Heart right ventricle (tissue), 16 donors: ENCODE data around the gene HES3. TPM values are rescaled to one million over a fixed set of nuclear protein-coding genes. Genes with fewer than 3 reads are reported as not detected.

Experiments used
- ATAC-seq, 8 donors: fragments of 200-7000 bp; cut with Tn5 transposase; one replicate each; pipeline ENCODE4 v1.9.1; 2020; ENCODE audit warnings: mild to moderate bottlenecking in 8 of 8, moderate library complexity in 8 of 8, moderate number of reproducible peaks in 1 of 8
- DNase-seq, 2 donors: peaks; one replicate each; pipeline ENCODE4 v3.0.0-alpha.2; 2020
- H3K27ac ChIP-seq, 10 donors: fragments of 200-600 bp; sonication (generic) in 2 of 10; one replicate each; pipeline versions ENCODE4 v1.5.0 to v1.8.0; 2020 to 2022; ENCODE audit warnings: mild to moderate bottlenecking in 3 of 10
- H3K27me3 ChIP-seq, 7 donors: fragments of 200-600 bp; one replicate each; pipeline ENCODE4 v1.8.0; 2021 to 2022; ENCODE audit warnings: mild to moderate bottlenecking in 2 of 7
- H3K36me3 ChIP-seq, 9 donors: fragments of 200-600 bp; sonication (generic) in 1 of 9; one replicate each; pipeline versions ENCODE4 v1.5.0 to v1.8.0; 2020 to 2022; ENCODE audit warnings: mild to moderate bottlenecking in 2 of 9
- H3K4me1 ChIP-seq, 9 donors: fragments of 200-600 bp; sonication (generic) in 1 of 9; one replicate each; pipeline versions ENCODE4 v1.5.0 to v1.8.0; 2020 to 2022; ENCODE audit warnings: mild to moderate bottlenecking in 4 of 9
- H3K4me3 ChIP-seq, 10 donors: fragments of 200-600 bp; sonication (generic) in 2 of 10; one replicate each; pipeline versions ENCODE4 v1.5.0 to v1.8.0; 2020 to 2022; ENCODE audit warnings: mild to moderate bottlenecking in 7 of 10, moderate library complexity in 2 of 10
- H3K9me3 ChIP-seq, 11 donors: fragments of 200-600 bp in 10 of 11; sonication (generic) in 2 of 11; one replicate each; pipeline versions ENCODE4 v1.5.0 to v1.8.0; 2013 to 2022; ENCODE audit warnings: mild to moderate bottlenecking in 2 of 11, control low read depth in 1 of 11, moderate library complexity in 1 of 11
- WGBS, 2 donors: extraction: QIAGEN DNeasy Blood & Tissue Kit; methylation state at CpG; one replicate each; pipeline ENCODE4 v1.1.7; 2013; ENCODE audit warnings: inconsistent platforms in 1 of 2; 5-methylcytosine and 5-hydroxymethylcytosine counted together
- intact Hi-C, 10 donors: fragments of 100-400 bp; cut with DNase I; formaldehyde crosslinking; loops; one replicate each; pipeline versions ENCODE4 v1.11.1 to v1.14.2; 2022
- polyA plus RNA-seq, 2 donors: library from polyadenylated mRNA; stranded (reverse); fragments of 200-250 nt; gene quantifications; one replicate each; pipeline ENCODE4 v1.2.3, GENCODE V29; 2013
- total RNA-seq, 10 donors: library from RNA; stranded (reverse); fragmentation: NEBNext Ultra II Directional in 3 of 10; extraction: Animal tissue kit (Norgen Biotek cat#: 25700) in 3 of 10; gene quantifications; one replicate each; pipeline versions ENCODE4 v1.2.1 to v1.2.4, GENCODE V29; 2021 to 2023
- TF ChIP-seq, protein P1 (sequence below), 9 donors: fragments of 200-600 bp; sonication (generic) in 2 of 9; IDR thresholded peaks; one replicate each; pipeline versions ENCODE4 v1.5.0 to v1.8.0; 2021 to 2022; ENCODE audit warnings: antibody characterized with exemption in 9 of 9, mild to moderate bottlenecking in 5 of 9, moderate library complexity in 1 of 9
- donor health status: Arrhythmogenic right ventricular cardiomyopathy.
- donor health status: ischemic (EF 13 %, LVEDD 7.1; RV severe dilation, severe dysfunction).
- donor health status: healthy with polysubstance abuse.
- donor health status: DM: no; HTN: yes; CAD: no.
- donor health status: DM: no; HTN: no; CAD: no.
- donor health status: ischemic (EF 25% LVEDD 6.9; RV normal size, moderate dysfunction).
- donor health status: ischemic (EF 25% LVEDD 5.7; RV mildly dilated, moderate dysfunction).
- donor health status: healthy.
- donor health status: DM: yes; HTN: yes; CAD: no.
- donor health status: Ischemic cardiomyopathy.
- donor health status: ischemic (EF 35%, LVEDD 5.7; RV mildly dilated, moderate dysfunction).
- donor health status: nonischemic (EF 11% LVEDD 7.7; RV severe dilation, severe dysfunction).
- donor health status: DM: yes; HTN: yes; CAD: no.
- donor health status: PGD.
- donor health status: ischemic (EF 29% LVEDD 5.4; RV normal size, mild dysfunction).
- donor health status: nonischemic (EF 23%, LVEDD 6.1; RV moderate dilation, normal function).

The HES3 gene
- total and polyA plus RNA-seq, 12 donors = not detected

DNA sequence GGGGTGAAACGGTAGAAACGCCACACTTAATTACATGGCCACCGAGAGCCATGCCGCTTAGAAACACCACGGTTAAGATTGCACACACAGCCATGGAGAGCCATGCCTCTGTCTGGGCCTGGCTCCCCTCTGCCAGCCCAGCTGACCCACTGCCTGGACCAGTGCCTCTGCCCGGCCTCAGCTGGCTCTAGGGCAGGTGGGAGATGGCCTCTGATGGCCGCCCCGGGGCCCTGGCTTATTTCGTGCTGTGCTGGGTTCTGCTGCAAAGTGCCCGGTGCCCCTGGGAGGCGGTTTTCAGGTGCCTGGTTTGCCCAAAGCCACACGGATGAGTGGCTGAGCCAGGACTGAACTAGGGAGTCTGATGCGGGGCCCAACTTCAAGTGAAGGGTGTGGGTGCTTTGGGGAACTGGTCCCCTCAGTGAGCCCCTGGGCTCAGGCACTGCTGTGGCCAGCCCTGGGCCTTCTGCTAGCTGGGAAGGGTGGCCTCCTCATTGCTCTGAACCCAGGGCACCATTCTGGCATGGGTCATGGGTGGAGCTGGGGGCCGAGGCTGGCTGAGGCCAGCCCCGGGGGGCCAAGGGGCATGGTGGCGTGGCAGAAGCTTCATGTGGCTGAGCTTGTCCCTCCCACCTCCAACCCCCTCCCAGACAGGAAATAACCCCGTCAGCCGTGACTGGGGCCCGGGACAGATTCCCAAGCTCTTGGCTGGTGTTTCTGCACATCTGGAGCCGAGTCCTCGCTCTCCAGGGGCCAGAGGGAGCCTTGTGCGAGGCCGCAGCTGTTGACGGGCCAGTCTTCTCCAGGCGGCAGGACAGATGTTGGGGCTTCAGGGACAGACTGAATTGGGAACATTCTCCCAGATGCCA lies 18.8 kb downstream of the HES3 start:
- WGBS, 2 donors = 65 to 67% methylated on average over 25 of the region's 25 CpGs
- ATAC-seq (peak; percentile 43 to 81 (median 61)), DNase-seq (peak; percentile 76 to 83)
- H3K36me3 ChIP-seq = no peaks in the 10 kb centered on the region
- H3K27ac ChIP-seq = peak overlapping the region in 8 of 10 donors; percentile 40 to 83 (median 56)
- intact Hi-C loops = loop anchor here in 1 of 10 donors (5.0 kb wide), 1 partner anchor 70 kb away; no protein-coding TSS in a partner anchor
- H3K4me3 ChIP-seq = no peak overlapping the region
- H3K27me3 ChIP-seq = peaks cover 0 to 44% (median 32%) of the 10 kb centered on the region in 7 donors
- no peaks in the 10 kb centered on the region for H3K9me3 ChIP-seq
- TF ChIP-seq, protein P1, sequence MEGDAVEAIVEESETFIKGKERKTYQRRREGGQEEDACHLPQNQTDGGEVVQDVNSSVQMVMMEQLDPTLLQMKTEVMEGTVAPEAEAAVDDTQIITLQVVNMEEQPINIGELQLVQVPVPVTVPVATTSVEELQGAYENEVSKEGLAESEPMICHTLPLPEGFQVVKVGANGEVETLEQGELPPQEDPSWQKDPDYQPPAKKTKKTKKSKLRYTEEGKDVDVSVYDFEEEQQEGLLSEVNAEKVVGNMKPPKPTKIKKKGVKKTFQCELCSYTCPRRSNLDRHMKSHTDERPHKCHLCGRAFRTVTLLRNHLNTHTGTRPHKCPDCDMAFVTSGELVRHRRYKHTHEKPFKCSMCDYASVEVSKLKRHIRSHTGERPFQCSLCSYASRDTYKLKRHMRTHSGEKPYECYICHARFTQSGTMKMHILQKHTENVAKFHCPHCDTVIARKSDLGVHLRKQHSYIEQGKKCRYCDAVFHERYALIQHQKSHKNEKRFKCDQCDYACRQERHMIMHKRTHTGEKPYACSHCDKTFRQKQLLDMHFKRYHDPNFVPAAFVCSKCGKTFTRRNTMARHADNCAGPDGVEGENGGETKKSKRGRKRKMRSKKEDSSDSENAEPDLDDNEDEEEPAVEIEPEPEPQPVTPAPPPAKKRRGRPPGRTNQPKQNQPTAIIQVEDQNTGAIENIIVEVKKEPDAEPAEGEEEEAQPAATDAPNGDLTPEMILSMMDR (IDR thresholded peaks at IDR 0.05) = no peak
- peaks cover 14 to 45% (median 36%) of the 10 kb centered on the region in 9 donors for H3K4me1 ChIP-seq

DNA sequence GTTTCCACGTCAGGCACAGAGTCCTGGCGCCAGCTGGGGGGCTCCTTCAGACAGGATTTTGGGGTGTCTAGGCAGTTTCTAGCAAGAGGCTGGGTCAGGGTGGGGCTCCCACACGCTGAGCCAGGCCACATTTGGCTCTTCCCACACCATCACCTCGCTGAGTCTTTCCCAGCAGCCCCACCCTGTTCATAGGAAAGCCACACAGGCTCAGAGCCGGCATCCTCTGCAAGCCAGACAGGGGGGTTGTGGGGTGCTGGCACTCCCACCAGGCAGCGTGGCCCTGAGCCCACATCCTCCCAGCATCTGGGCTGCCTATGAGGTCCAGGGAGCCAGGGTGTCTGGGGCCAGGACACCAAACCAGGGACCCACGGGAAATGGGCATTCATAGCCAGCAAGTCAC lies 19.7 kb downstream of the HES3 start:
- intact Hi-C loops = loop anchor here in 1 of 10 donors (5.0 kb wide), 1 partner anchor 69 kb away; no protein-coding TSS in a partner anchor
- ATAC-seq (peak in 1 of 8 donors; percentile 16), DNase-seq (no peak)
- Histone ChIP-seq H3K27ac (peak overlapping the region in 3 of 10 donors; percentile 15 to 83 (median 57)), H3K27me3 (peaks cover 0 to 39% (median 26%) of the 10 kb centered on the region in 7 donors), H3K36me3 (no peaks in the 10 kb centered on the region), H3K4me3 (no peak overlapping the region), H3K9me3 (no peaks in the 10 kb centered on the region), H3K4me1 (peaks cover 14 to 45% (median 36%) of the 10 kb centered on the region in 9 donors)
- 75% methylated on average over 7 of the region's 7 CpGs for WGBS, 2 donors
- TF ChIP-seq, protein P1 (IDR thresholded peaks at IDR 0.05) = no peak

DNA sequence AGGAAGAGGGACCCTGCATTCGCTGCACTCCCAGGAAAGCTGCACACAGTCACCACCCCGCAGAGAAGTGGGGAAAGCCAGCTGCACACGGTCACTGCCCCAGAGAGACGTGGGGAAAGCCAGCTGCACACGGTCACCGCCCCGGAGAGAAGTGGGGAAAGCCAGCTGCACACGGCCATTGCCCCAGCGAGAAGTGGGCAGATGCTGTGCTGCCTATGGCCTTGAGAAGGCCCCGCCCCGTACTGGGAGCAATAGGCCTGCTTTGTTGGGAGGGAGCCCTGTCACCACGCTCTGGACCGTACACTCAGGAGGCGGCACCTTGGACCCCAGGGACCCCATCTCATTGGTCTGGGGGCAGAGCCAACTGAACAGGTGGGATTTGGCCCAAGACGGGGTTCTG lies 21.2 kb downstream of the HES3 start:
- Histone ChIP-seq H3K9me3 (no peaks in the 10 kb centered on the region), H3K36me3 (no peaks in the 10 kb centered on the region), H3K27me3 (peaks cover 0 to 26% (median 13%) of the 10 kb centered on the region in 7 donors), H3K4me3 (no peak overlapping the region), H3K27ac (no peak overlapping the region), H3K4me1 (peaks cover 9 to 35% (median 29%) of the 10 kb centered on the region in 9 donors)
- TF ChIP-seq, protein P1 (IDR thresholded peaks at IDR 0.05) = no peak
- no peak for ATAC-seq
- 91 to 96% methylated on average over 15 of the region's 15 CpGs for WGBS, 2 donors
- DNase-seq = no peak
- intact Hi-C loops = no loop called here

DNA sequence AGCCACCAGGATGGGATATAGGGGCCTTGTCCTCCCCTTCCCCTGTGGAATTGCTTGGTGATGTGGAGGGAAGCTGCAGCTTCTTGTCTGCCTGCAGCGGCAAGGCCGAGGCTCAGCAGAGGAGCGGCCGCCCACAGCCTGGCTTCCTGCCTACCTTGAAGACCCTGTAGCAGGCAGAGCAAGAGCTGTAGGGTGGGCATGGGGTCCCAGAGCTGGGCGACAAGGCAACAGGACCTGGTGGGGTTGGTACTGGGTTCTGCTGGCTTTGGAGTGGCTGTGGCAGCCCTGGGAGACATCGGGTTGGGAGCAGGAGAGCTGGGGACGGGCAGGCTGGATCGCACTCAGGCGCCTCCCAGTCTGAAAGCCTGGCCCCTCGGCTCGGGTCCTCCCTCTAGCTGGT lies 22.7 kb downstream of the HES3 start:
- Histone ChIP-seq H3K4me1 (peaks cover 8 to 39% (median 19%) of the 10 kb centered on the region in 9 donors), H3K36me3 (no peaks in the 10 kb centered on the region), H3K4me3 (no peak overlapping the region), H3K9me3 (no peaks in the 10 kb centered on the region), H3K27me3 (peaks cover 0 to 15% (median 9%) of the 10 kb centered on the region in 7 donors), H3K27ac (no peak overlapping the region)
- TF ChIP-seq, protein P1 (IDR thresholded peaks at IDR 0.05) = no peak
- DNase-seq (no peak), ATAC-seq (no peak)
- intact Hi-C loops = no loop called here
- WGBS, 2 donors = 90 to 92% methylated on average over 11 of the region's 11 CpGs
